Gastrocnemius medialis (tissue), 4 donors: ENCODE results near the gene MSTO1. TPM values are rescaled to one million over a fixed set of nuclear protein-coding genes. Genes with fewer than 3 reads are reported as not detected.
"Not testable (repeated sequence)": the region's sequence is repeated elsewhere in the genome, so short reads cannot be mapped to it uniquely, and the experiment has no call there.

Experiments used
- ATAC-seq, 2 donors: fragments of 150-250 bp; one replicate each; pipeline ENCODE4 v1.9.1; 2016
- DNase-seq, 2 donors: peaks; one replicate each; pipeline ENCODE4 v3.0.0-alpha.2; 2019
- H3K27ac ChIP-seq, 4 donors: fragments of 200-600 bp; sonication (generic); 1 replicate in 1 of 4; 2 replicates in 3 of 4; pipeline ENCODE4 v1.5.1; 2016 to 2018; ENCODE audit warnings: mild to moderate bottlenecking in 2 of 4, moderate library complexity in 1 of 4
- H3K27me3 ChIP-seq, 3 donors: fragments of 200-600 bp; sonication (generic) in 2 of 3; 1 replicate in 1 of 3; 2 replicates in 2 of 3; pipeline versions ENCODE4 v1.5.1 to v1.6.0; 2016 to 2019; ENCODE audit warnings: mild to moderate bottlenecking in 1 of 3, moderate library complexity in 1 of 3
- H3K36me3 ChIP-seq, 2 donors: fragments of 200-600 bp; sonication (generic) in 1 of 2; one replicate each; pipeline ENCODE4 v1.5.1; 2017 to 2018
- H3K4me1 ChIP-seq, 2 donors: fragments of 200-600 bp; sonication (generic) in 1 of 2; one replicate each; pipeline ENCODE4 v1.5.1; 2016 to 2017; ENCODE audit warnings: mild to moderate bottlenecking in 2 of 2
- H3K4me3 ChIP-seq, 4 donors: fragments of 200-600 bp; sonication (generic) in 3 of 4; 1 replicate in 1 of 4; 2 replicates in 3 of 4; pipeline ENCODE4 v1.5.1; 2016 to 2019; ENCODE audit warnings: mild to moderate bottlenecking in 2 of 4
- H3K9me3 ChIP-seq, 3 donors: fragments of 200-600 bp; sonication (generic) in 2 of 3; 1 replicate in 1 of 3; 2 replicates in 2 of 3; pipeline ENCODE4 v1.5.1; 2016 to 2019
- POLR2A ChIP-seq, 2 donors: fragments of 450-650 bp; IDR thresholded peaks; one replicate each; pipeline ENCODE4 v1.6.1; 2017; ENCODE audit warnings: antibody characterized with exemption in 2 of 2, mild to moderate bottlenecking in 2 of 2, moderate library complexity in 2 of 2
- in situ Hi-C, 4 donors: fragments of 200-750 bp; cut with MboI; loops; one replicate each; pipeline versions ENCODE4 v1.15.0 to v1.8.0; 2017; ENCODE audit warnings: low sequenced_read_pairs in 4 of 4
- intact Hi-C: fragments of 100-400 bp; cut with DNase I; formaldehyde crosslinking; loops from one replicate; pipeline ENCODE4 v1.15.1; 2023; ENCODE audit warnings: low total_unique reads
- total RNA-seq, 4 donors: library from RNA; depleted of rRNA; stranded (reverse); fragments of >200 nt; gene quantifications; one replicate each; pipeline versions ENCODE4 v1.1.0 to v1.2.3, GENCODE V29; 2016
- TF ChIP-seq, protein P1 (sequence below), 5 experiments: fragments of 450-650 bp in 3 of 5; fragments of 200-600 bp in 2 of 5; sonication (generic) in 2 of 5; IDR thresholded peaks in 4 of 5; conservative IDR thresholded peaks in 1 of 5; 1 replicate in 4 of 5; 2 replicates in 1 of 5; pipeline ENCODE4 v1.5.1; 2016 to 2019; ENCODE audit warnings: antibody characterized with exemption in 5 of 5, mild to moderate bottlenecking in 3 of 5, moderate library complexity in 3 of 5

The MSTO1 gene
- 1 to 10 TPM; 1.7 to 3.1 (median 2.3) TPM for total RNA-seq

DNA sequence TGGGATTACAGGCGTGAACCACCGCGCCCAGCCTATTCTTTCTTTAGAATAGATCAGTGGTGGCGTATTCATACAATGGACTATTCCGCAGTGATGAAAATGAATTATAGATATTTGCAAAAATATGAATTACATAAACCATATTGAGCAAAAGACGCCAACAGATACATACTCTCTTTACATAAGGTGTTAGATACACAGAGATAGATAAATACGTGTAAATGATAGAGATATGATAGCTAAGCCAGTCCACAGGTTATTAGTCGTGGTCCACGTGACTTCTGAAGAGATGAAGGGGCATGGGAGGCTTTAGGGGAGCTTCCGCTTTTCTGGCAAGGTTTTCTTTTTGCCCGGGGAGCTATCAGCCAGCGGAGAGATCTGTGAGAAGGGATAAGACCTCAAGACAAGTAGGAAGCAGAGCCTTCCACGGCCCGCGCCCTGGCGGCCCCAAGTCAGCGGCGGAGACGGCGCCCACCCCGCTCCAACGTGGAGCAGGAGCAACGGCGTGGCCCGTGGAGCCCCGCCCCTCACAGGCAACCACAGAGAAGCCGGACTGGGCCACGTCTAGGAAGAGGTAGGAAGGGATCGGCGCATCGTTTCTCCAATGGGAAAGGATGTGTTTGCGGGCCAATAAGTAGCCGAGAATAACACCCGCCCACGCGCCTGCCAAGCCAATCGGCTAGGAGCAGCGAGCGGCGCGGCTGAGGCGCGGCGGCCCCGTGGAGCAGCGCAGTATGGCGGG is at the start of gene MSTO1:
Gene MSTO1, plus strand, starts transcription at position 704 of the 742 bp plus-strand sequence. Its CDS starts 31 bp downstream, at position 735.
- Histone ChIP-seq H3K36me3 (peaks cover 0 to 5% of the 10 kb centered on the region in 2 donors), H3K27me3 (no peaks in the 10 kb centered on the region), H3K27ac (peak within 1 kb of the TSS; percentile 69 to 85 (median 80)), H3K4me1 (peaks cover 3 to 5% of the 10 kb centered on the region in 2 donors), H3K4me3 (peak within 1 kb of the TSS; percentile 56 to 83 (median 74)), H3K9me3 (no peaks in the 10 kb centered on the region)
- intact Hi-C loops (loop anchor here (2.0 kb wide), 1 partner anchor 47 kb away; the partner anchor contains the start of gene ASH1L), in situ Hi-C loops (no loop called here)
- peak; percentile 100 for ATAC-seq
- DNase-seq, result peak; percentile 97 to 98
- peak; percentile 39 to 53 for TF ChIP-seq POLR2A (IDR thresholded peaks at IDR 0.05)
- TF ChIP-seq, protein P1, sequence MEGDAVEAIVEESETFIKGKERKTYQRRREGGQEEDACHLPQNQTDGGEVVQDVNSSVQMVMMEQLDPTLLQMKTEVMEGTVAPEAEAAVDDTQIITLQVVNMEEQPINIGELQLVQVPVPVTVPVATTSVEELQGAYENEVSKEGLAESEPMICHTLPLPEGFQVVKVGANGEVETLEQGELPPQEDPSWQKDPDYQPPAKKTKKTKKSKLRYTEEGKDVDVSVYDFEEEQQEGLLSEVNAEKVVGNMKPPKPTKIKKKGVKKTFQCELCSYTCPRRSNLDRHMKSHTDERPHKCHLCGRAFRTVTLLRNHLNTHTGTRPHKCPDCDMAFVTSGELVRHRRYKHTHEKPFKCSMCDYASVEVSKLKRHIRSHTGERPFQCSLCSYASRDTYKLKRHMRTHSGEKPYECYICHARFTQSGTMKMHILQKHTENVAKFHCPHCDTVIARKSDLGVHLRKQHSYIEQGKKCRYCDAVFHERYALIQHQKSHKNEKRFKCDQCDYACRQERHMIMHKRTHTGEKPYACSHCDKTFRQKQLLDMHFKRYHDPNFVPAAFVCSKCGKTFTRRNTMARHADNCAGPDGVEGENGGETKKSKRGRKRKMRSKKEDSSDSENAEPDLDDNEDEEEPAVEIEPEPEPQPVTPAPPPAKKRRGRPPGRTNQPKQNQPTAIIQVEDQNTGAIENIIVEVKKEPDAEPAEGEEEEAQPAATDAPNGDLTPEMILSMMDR (IDR thresholded peaks at IDR 0.05 in 4 of 5, conservative IDR thresholded peaks at IDR 0.05 in 1 of 5), result no peak

DNA sequence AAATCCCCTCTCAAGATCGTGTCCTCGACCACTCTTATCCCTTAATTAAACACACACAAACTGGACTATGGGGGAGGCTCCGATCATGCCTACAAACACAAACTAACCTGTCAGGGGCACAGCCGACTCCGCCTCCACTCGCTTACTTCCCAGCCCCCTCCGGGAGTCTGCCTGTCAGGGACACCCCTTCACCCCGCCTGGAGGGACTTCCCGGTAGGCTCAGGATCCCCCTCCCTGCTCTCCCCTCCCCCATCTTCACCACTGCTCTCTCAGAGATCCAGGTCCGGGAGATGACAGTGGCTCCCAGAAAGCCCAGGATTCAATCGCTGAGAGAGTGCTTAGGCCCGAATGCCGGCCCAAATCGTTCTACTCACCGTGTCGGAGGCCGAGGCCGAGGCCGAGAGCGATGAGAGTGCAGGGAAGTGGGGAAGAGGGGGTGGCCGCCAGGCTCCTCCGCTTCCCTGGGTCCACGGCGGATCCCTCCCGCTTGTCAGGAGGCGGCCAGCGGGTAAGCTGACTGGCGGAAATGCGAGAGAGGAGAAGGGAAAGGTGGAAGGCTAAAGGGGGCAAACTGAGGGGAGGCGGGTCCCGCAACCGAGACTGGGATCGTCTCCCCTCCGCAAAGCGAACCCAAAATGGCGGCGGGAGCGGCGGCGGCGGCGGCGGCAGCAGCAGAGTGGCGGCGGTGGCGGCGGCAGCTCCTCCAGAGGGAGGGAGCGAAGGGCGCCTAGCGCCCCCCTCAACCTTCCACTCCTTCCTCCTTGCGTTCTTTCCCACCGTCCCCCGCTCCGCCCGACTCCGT is 48.0 kb upstream of the MSTO1 start:
- peak; percentile 37 to 43 for ATAC-seq
- H3K36me3 ChIP-seq, H3K27me3 ChIP-seq, in situ Hi-C loops, H3K9me3 ChIP-seq: not testable (repeated sequence)
- peak in 1 of 2 donors; percentile 42 for DNase-seq
- intact Hi-C loops, result loop anchor here (2.0 kb wide), 2 partner anchors 47 to 127 kb away; partner anchors contain the start of genes DAP3 and YY1AP1
- peaks cover 41 to 46% of the 10 kb centered on the region in 2 donors for H3K4me1 ChIP-seq
- peak overlapping the region; percentile 96 to 100 (median 98) for H3K27ac ChIP-seq
- peak overlapping the region; percentile 85 to 99 (median 96) for H3K4me3 ChIP-seq

DNA sequence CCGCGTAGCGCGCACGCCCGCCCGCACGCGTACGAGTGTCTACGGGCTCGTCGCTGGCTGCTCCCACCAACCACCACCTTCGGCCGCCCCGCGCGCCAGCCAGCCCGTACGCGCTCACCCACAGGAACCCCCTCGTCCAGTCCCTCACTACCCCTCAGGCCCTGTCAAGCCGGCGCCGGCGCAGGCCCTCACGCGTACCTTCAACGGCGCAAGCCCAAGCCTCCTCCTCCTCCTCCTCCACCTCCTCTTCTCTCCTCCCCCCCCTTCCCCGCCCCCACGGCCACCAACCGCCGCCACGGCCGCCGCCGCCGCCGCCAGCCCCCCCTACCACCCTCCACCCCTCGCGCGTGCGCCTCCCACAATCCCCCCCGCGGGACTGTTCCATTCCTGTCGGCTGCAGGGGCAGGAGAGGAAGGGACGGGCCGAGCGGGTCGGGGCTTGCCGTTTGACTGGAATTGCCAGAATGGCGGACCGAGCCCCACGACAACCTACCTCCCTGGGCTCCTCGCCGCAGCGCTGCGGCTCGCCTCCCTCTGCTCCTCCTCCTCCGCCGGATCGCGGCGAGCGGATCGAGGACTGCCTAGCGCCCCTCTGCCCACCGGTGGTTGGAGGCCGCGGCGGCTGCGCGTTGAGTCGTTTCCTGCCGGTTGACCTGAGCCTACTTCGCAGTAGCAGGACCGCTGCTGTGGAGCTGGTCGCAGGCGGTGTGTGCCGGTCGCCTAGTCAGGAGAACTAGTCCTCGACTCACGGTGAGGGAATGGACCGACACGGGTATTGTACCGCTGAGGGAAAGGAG is 47.2 kb upstream of the MSTO1 start, which contains the start of gene ASH1L:
Gene ASH1L, minus strand, starts transcription at position 223 of the 796 bp plus-strand sequence. CDS start 41,284 bp downstream, outside the sequence.
- intact Hi-C loops, result loop anchor here (2.0 kb wide), 2 partner anchors 46 to 126 kb away; partner anchors contain the start of genes DAP3 and YY1AP1
- in situ Hi-C loops, result no loop called here
- ATAC-seq (peak; percentile 88 to 91), DNase-seq (peak; percentile 91)
- Histone ChIP-seq H3K27ac (peak within 1 kb of the TSS; percentile 96 to 100 (median 98)), H3K4me1 (peaks cover 39 to 41% of the 10 kb centered on the region in 2 donors), H3K9me3 (no peaks in the 10 kb centered on the region), H3K27me3 (no peaks in the 10 kb centered on the region), H3K36me3 (peaks cover 0 to 8% of the 10 kb centered on the region in 2 donors), H3K4me3 (peak within 1 kb of the TSS; percentile 85 to 99 (median 96))
- TF ChIP-seq, protein P1 (IDR thresholded peaks at IDR 0.05 in 4 of 5, conservative IDR thresholded peaks at IDR 0.05 in 1 of 5), result peak in 1 of 5 experiments; percentile 10
- peak; percentile 87 to 94 for TF ChIP-seq POLR2A (IDR thresholded peaks at IDR 0.05)

DNA sequence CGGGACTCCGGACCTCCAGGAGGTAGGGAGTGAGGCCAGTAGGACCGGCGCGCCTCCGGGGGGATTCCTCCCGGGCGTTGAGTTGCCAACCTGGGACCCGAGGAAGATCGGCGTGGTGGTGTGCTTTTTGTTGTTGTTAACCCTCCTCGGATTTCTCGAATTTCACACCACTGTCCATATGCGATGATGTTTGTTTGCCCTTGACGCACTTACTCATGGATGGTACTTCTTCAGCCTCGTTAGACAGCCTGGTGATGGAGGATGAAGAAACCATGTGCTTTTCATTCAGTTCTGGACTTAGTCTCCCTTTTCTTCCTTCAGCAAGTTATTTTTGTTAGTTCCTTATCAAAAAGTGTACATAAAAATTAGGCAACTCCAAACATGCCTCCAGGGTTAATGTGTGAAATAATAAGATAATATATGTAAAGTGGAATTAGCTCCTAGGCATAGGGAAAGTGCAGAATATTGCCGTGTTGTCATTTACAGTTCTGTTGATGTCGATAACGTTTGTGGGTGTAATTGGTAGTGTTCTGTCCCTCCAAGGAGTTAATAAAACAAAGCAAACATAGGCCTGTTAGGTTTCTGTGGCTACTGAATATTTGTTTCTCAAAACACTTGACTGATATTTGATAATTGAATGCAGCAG is 46.5 kb upstream of the MSTO1 start:
- DNase-seq, H3K27me3 ChIP-seq, H3K9me3 ChIP-seq, in situ Hi-C loops, H3K36me3 ChIP-seq: not testable (repeated sequence)
- H3K4me1 ChIP-seq, result peaks cover 32 to 35% of the 10 kb centered on the region in 2 donors
- peak in 1 of 2 donors; percentile 2 for TF ChIP-seq POLR2A (IDR thresholded peaks at IDR 0.05)
- intact Hi-C loops, result loop anchor here (2.0 kb wide), 2 partner anchors 45 to 125 kb away; partner anchors contain the start of genes DAP3 and YY1AP1
- H3K27ac ChIP-seq, result peak overlapping the region; percentile 96 to 100 (median 98)
- H3K4me3 ChIP-seq, result peak overlapping the region; percentile 85 to 99 (median 96)
- peak; percentile 10 to 11 for ATAC-seq
